ENCODE results near the gene TANGO6. TPM values are rescaled to one million over a fixed set of nuclear protein-coding genes. Genes with fewer than 3 reads are reported as not detected.

TANGO6 gene
- total RNA-seq, 1 donor from 2014 or later: 11.1 TPM

DNA sequence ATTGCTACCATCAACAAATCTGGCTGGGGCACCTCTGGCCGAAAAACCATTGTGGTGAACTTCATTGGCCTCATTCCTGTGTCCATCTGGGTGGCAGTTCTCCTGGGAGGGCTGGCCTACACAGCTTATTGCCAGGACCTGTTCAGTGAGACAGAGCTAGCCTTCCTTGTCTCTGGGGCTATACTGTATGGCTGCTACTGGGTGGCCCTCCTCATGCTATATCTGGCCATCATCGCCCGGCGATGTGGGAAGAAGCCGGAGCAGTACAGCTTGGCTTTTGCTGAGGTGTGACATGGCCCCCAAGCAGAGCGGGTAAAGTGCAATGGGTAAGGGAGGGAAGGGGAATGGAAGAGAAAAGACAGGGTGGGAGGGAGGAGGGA lies 271.6 kb downstream of the TANGO6 start:
- H3K27ac Mint-ChIP-seq (ENCODE audit: unreplicated experiment): no peak overlapping the region
- TF ChIP-seq, protein P1, sequence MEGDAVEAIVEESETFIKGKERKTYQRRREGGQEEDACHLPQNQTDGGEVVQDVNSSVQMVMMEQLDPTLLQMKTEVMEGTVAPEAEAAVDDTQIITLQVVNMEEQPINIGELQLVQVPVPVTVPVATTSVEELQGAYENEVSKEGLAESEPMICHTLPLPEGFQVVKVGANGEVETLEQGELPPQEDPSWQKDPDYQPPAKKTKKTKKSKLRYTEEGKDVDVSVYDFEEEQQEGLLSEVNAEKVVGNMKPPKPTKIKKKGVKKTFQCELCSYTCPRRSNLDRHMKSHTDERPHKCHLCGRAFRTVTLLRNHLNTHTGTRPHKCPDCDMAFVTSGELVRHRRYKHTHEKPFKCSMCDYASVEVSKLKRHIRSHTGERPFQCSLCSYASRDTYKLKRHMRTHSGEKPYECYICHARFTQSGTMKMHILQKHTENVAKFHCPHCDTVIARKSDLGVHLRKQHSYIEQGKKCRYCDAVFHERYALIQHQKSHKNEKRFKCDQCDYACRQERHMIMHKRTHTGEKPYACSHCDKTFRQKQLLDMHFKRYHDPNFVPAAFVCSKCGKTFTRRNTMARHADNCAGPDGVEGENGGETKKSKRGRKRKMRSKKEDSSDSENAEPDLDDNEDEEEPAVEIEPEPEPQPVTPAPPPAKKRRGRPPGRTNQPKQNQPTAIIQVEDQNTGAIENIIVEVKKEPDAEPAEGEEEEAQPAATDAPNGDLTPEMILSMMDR (IDR thresholded peaks at IDR 0.05): no peak
- H3K36me3 Mint-ChIP-seq (ENCODE audit: low read depth): peaks cover 14% of the 10 kb centered on the region
- H3K4me3 Mint-ChIP-seq (ENCODE audit: unreplicated experiment): no peak overlapping the region
- H3K9me3 Mint-ChIP-seq (ENCODE audit: low read depth): no peaks in the 10 kb centered on the region
- no peaks in the 10 kb centered on the region for H3K27me3 Mint-ChIP-seq (ENCODE audit: low read depth)
- no peaks in the 10 kb centered on the region for H3K4me1 Mint-ChIP-seq (ENCODE audit: low read depth)
- no peak for DNase-seq (ENCODE audit: low spot score)

DNA sequence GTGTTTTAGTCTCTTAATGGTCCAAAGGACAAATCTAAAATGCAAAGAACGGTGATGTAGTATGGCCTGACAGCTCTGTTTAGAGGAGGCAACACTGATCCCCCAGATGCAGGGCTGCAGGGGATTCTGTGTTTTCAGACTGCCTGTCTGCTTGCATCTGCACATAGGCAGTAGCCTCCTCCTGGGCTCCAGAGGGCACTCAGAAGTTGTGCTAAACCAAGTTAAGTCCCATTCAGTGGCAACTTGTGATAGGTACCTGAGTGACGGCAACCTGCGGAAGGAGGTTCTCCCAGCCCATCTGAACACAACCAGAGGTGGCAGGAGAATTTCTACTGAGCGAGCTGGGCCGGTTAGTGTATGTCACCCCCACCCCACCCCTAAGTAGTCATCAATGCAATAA lies 272.0 kb downstream of the TANGO6 start:
- no peaks in the 10 kb centered on the region for H3K9me3 Mint-ChIP-seq (ENCODE audit: low read depth)
- H3K4me1 Mint-ChIP-seq (ENCODE audit: low read depth): no peaks in the 10 kb centered on the region
- no peak overlapping the region for H3K27ac Mint-ChIP-seq (ENCODE audit: unreplicated experiment)
- no peak for DNase-seq (ENCODE audit: low spot score)
- TF ChIP-seq, protein P1 (IDR thresholded peaks at IDR 0.05): no peak
- no peak overlapping the region for H3K4me3 Mint-ChIP-seq (ENCODE audit: unreplicated experiment)
- H3K36me3 Mint-ChIP-seq (ENCODE audit: low read depth): peaks cover 14% of the 10 kb centered on the region
- H3K27me3 Mint-ChIP-seq (ENCODE audit: low read depth): no peaks in the 10 kb centered on the region

DNA sequence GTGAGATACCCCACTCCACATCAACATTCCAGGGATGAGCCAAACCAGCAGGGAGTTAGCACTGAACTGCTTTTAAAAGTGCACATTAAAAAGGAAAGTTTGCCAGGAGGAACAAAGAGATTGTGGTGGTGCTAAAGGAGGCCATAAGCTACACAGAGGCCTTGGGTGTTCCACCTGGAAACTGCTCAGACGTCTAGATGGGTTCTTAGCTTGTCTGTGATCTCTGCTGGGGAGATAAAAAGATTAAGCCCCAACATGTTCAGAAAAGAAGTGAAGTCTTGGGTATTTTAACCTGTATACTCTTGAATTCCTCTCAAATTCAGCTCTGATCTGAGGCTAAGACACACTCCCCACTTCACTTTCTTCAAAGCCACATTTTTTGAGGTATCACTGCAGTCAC lies 272.5 kb downstream of the TANGO6 start:
- H3K27me3 Mint-ChIP-seq (ENCODE audit: low read depth): no peaks in the 10 kb centered on the region
- TF ChIP-seq, protein P1 (IDR thresholded peaks at IDR 0.05): no peak
- peaks cover 17% of the 10 kb centered on the region for H3K36me3 Mint-ChIP-seq (ENCODE audit: low read depth)
- DNase-seq (ENCODE audit: low spot score): no peak
- H3K27ac Mint-ChIP-seq (ENCODE audit: unreplicated experiment): no peak overlapping the region
- H3K4me3 Mint-ChIP-seq (ENCODE audit: unreplicated experiment): no peak overlapping the region
- H3K4me1 Mint-ChIP-seq (ENCODE audit: low read depth): no peaks in the 10 kb centered on the region
- no peaks in the 10 kb centered on the region for H3K9me3 Mint-ChIP-seq (ENCODE audit: low read depth)

DNA sequence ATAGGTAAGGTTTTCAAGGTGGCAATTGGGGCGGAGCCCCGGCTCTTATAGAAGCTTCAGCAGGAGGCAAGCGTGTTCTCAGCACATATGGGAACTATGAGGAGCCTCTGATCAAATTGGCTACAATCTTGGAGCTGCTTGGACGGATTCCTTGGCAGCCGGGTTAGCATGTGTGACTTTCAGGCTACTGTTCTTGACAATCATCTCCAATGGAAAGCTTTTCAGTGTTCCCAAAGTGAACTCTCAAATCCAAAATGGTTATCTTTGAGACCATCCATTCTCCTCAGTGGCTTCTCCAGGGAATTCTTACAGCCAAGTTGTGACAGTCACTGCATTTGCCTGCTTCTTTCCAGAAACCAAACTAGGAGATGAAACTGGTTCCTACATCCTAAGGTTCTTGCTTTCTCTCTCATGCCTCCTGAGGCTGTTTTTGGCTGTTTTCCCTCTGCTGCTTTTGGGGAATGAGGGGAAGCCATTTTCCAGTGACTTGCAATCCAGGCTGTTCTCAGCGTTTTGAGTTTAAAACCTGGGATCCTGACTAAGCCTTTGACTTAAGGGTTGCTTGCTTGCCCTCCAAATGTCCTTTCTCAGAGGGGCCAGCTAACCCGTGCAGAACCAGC lies 273.0 kb downstream of the TANGO6 start:
- H3K4me1 Mint-ChIP-seq (ENCODE audit: low read depth): no peaks in the 10 kb centered on the region
- H3K9me3 Mint-ChIP-seq (ENCODE audit: low read depth): no peaks in the 10 kb centered on the region
- peaks cover 21% of the 10 kb centered on the region for H3K36me3 Mint-ChIP-seq (ENCODE audit: low read depth)
- DNase-seq (ENCODE audit: low spot score): no peak
- H3K27ac Mint-ChIP-seq (ENCODE audit: unreplicated experiment): no peak overlapping the region
- H3K4me3 Mint-ChIP-seq (ENCODE audit: unreplicated experiment): no peak overlapping the region
- no peaks in the 10 kb centered on the region for H3K27me3 Mint-ChIP-seq (ENCODE audit: low read depth)
- TF ChIP-seq, protein P1 (IDR thresholded peaks at IDR 0.05): no peak

DNA sequence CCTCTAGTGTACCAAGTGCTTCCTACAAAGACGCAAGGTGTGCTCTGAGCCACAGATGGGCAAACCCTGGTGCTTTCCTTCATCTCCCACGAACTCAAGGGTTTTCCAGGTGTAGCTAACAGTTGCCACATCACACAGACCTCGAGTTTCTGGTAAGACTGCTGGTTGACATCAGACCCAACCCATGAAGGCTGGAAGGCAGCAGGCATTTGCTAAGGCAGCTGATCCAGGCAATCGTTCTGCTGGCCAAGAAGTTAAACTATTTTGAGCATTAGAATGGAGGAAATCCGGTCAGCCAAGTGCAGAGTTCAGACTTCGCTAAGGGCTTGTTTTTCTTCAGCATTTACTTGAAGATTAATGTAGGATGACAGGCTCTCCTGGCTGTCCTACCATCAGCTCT lies 273.6 kb downstream of the TANGO6 start:
- Mint-ChIP-seq H3K9me3 (ENCODE audit: low read depth) (no peaks in the 10 kb centered on the region), H3K27ac (ENCODE audit: unreplicated experiment) (no peak overlapping the region), H3K27me3 (ENCODE audit: low read depth) (no peaks in the 10 kb centered on the region), H3K36me3 (ENCODE audit: low read depth) (peaks cover 22% of the 10 kb centered on the region), H3K4me3 (ENCODE audit: unreplicated experiment) (no peak overlapping the region), H3K4me1 (ENCODE audit: low read depth) (no peaks in the 10 kb centered on the region)
- no peak for DNase-seq (ENCODE audit: low spot score)
- TF ChIP-seq, protein P1 (IDR thresholded peaks at IDR 0.05): no peak
